Peyer's patch (tissue), 4 donors: ENCODE results near the gene PLAC8. TPM values are rescaled to one million over a fixed set of nuclear protein-coding genes. Genes with fewer than 3 reads are reported as not detected.
"Not testable (repeated sequence)": the region's sequence is repeated elsewhere in the genome, so short reads cannot be mapped to it uniquely, and the experiment has no call there.

ENCODE experiments used
- DNase-seq, 3 donors: peaks; one replicate each; pipeline ENCODE4 v3.0.0-alpha.2; 2017 to 2019
- H3K27ac ChIP-seq, 4 donors: fragments of 200-600 bp; sonication (generic); one replicate each; pipeline ENCODE4 v1.5.1; 2016 to 2019
- H3K27me3 ChIP-seq, 2 donors: fragments of 200-600 bp; sonication (generic); one replicate each; pipeline ENCODE4 v1.5.1; 2019
- H3K36me3 ChIP-seq, 3 donors: fragments of 200-600 bp; sonication (generic); one replicate each; pipeline ENCODE4 v1.5.1; 2016 to 2019
- H3K4me1 ChIP-seq, 4 donors: fragments of 200-600 bp; sonication (generic); one replicate each; pipeline ENCODE4 v1.5.1; 2016 to 2019
- H3K4me3 ChIP-seq, 4 donors: fragments of 200-600 bp; sonication (generic); 1 replicate in 3 of 4; 2 replicates in 1 of 4; pipeline ENCODE4 v1.5.1; 2016 to 2019; ENCODE audit warnings: mild to moderate bottlenecking in 1 of 4
- H3K9me3 ChIP-seq, 4 donors: fragments of 200-600 bp; sonication (generic); one replicate each; pipeline ENCODE4 v1.5.1; 2016 to 2019; ENCODE audit warnings: mild to moderate bottlenecking in 1 of 4
- POLR2A ChIP-seq, 2 donors: fragments of 450-650 bp; IDR thresholded peaks; one replicate each; pipeline ENCODE4 v1.5.1; 2017; ENCODE audit warnings: antibody characterized with exemption in 2 of 2, mild to moderate bottlenecking in 2 of 2, moderate library complexity in 2 of 2
- total RNA-seq, 4 donors: library from RNA; depleted of rRNA; stranded (reverse); fragments of >200 nt; gene quantifications; one replicate each; pipeline ENCODE4 v1.1.0, GENCODE V29; 2016
- TF ChIP-seq, protein P1 (sequence below), 6 experiments: fragments of 450-650 bp in 4 of 6; fragments of 200-600 bp in 2 of 6; sonication (generic) in 1 of 6; IDR thresholded peaks; one replicate each; pipeline ENCODE4 v1.5.1; 2017 to 2019; ENCODE audit warnings: antibody characterized with exemption in 6 of 6, mild to moderate bottlenecking in 3 of 6, moderate library complexity in 1 of 6

The PLAC8 gene
- total RNA-seq, 4 donors from 2014 or later: 36.3 to 148 (median 107) TPM

GRCh38 chr4:83112231-83112630 is 2.3 kb downstream of the PLAC8 start:
- Histone ChIP-seq H3K4me3 (peak overlapping the region; percentile 25 to 54 (median 40)), H3K4me1 (peaks cover 0 to 19% (median 5%) of the 10 kb centered on the region in 4 donors), H3K27me3 (no peaks in the 10 kb centered on the region), H3K9me3 (no peaks in the 10 kb centered on the region), H3K36me3 (no peaks in the 10 kb centered on the region), H3K27ac (peak overlapping the region; percentile 57 to 88 (median 69))
- peak in 2 of 3 donors; percentile 77 to 80 for DNase-seq
- TF ChIP-seq, protein P1, sequence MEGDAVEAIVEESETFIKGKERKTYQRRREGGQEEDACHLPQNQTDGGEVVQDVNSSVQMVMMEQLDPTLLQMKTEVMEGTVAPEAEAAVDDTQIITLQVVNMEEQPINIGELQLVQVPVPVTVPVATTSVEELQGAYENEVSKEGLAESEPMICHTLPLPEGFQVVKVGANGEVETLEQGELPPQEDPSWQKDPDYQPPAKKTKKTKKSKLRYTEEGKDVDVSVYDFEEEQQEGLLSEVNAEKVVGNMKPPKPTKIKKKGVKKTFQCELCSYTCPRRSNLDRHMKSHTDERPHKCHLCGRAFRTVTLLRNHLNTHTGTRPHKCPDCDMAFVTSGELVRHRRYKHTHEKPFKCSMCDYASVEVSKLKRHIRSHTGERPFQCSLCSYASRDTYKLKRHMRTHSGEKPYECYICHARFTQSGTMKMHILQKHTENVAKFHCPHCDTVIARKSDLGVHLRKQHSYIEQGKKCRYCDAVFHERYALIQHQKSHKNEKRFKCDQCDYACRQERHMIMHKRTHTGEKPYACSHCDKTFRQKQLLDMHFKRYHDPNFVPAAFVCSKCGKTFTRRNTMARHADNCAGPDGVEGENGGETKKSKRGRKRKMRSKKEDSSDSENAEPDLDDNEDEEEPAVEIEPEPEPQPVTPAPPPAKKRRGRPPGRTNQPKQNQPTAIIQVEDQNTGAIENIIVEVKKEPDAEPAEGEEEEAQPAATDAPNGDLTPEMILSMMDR (IDR thresholded peaks at IDR 0.05): no peak
- no peak for TF ChIP-seq POLR2A (IDR thresholded peaks at IDR 0.05)

DNA sequence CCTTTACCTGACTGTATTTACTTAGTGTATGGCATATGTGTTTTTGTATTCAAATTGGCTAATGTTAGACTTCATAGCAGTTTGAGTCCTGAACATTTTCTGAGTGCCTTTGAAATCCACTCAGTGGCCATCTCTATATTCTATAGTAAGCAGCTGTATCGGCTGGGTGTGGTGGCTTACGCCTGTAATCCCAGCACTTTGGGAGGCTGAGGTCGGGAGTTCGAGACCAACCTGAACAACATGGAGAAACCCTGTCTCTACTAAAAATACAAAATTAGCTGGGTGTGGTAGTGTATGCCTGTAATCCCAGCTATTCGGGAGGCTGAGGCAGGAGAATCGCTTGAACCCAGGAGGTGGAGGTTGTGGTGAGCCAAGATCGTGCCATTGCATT is 2.8 kb downstream of the PLAC8 start:
- H3K27ac ChIP-seq: peak overlapping the region; percentile 4 to 88 (median 70)
- peak overlapping the region in 2 of 4 donors; percentile 34 to 55 for H3K4me3 ChIP-seq
- H3K4me1 ChIP-seq: peaks cover 0 to 19% (median 5%) of the 10 kb centered on the region in 4 donors
- not testable (repeated sequence) for H3K9me3 ChIP-seq, H3K36me3 ChIP-seq, DNase-seq, H3K27me3 ChIP-seq

DNA sequence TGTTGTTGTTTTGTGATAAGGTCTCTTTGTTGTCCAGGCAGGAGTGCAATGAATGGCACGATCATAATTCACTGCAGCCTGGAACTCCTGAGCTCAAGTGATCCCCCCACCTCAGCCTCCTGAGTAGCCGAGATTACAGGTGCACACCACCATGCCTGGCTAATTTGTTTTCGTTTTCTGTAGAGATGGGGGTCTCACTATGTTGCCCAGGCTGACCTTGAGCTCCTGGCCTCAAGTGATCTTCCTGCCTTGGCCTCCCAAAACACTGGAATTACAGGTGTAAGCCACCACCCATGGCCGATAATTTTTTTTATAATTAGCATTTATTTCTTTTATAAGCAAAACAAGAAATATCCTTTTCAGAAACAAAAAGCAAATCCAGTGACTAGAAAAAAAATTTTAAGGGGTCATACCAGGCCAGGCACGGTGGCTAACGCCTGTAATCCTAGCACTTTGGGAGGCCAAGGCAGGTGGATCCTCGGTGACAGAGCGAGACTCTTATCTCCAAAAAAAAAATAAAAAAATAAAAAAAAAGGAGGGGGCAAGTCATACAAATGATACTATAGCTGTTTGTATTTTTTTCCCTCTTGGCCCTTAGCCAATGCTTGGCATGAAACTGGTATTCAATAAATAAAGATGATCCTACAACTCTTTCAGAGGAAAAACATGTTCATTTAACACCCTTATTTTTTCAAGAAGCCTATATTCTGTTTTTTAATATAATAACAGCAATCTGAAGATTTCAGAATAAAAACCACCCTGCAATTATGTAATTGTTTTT is 3.4 kb downstream of the PLAC8 start:
- H3K4me3 ChIP-seq: peak overlapping the region; percentile 53 to 68 (median 56)

GRCh38 chr4:83110223-83110945 is 4.1 kb downstream of the PLAC8 start:
- H3K4me3 ChIP-seq: peak overlapping the region; percentile 53 to 68 (median 56)
- peak overlapping the region; percentile 68 to 88 (median 76) for H3K27ac ChIP-seq
- H3K9me3 ChIP-seq: no peaks in the 10 kb centered on the region
- peak; percentile 92 to 98 (median 93) for DNase-seq
- peaks cover 0 to 19% (median 5%) of the 10 kb centered on the region in 4 donors for H3K4me1 ChIP-seq
- no peak for TF ChIP-seq POLR2A (IDR thresholded peaks at IDR 0.05)
- TF ChIP-seq, protein P1 (IDR thresholded peaks at IDR 0.05): peak in 5 of 6 experiments; percentile 23 to 71 (median 70)
- H3K36me3 ChIP-seq: peaks cover 0 to under 1% (median 0%) of the 10 kb centered on the region in 3 donors
- H3K27me3 ChIP-seq: no peaks in the 10 kb centered on the region

More for the DNA sequence above, 3.4 kb downstream of the PLAC8 start:
- H3K4me1 ChIP-seq: peaks cover 0 to 19% (median 5%) of the 10 kb centered on the region in 4 donors
- TF ChIP-seq, protein P1 (IDR thresholded peaks at IDR 0.05): no peak
- TF ChIP-seq POLR2A (IDR thresholded peaks at IDR 0.05): no peak
- H3K36me3 ChIP-seq: no peaks in the 10 kb centered on the region
- H3K27ac ChIP-seq: peak overlapping the region; percentile 68 to 88 (median 76)
- no peak for DNase-seq
- H3K27me3 ChIP-seq: no peaks in the 10 kb centered on the region
- no peaks in the 10 kb centered on the region for H3K9me3 ChIP-seq

GRCh38 chr4:83109480-83110222 is 4.9 kb downstream of the PLAC8 start:
- Histone ChIP-seq H3K9me3 (no peaks in the 10 kb centered on the region), H3K4me1 (peaks cover 0 to 19% (median 5%) of the 10 kb centered on the region in 4 donors), H3K27me3 (no peaks in the 10 kb centered on the region), H3K27ac (peak overlapping the region; percentile 68 to 88 (median 76)), H3K36me3 (peaks cover 0 to 7% (median 0%) of the 10 kb centered on the region in 3 donors), H3K4me3 (peak overlapping the region; percentile 53 to 68 (median 56))
- DNase-seq: peak; percentile 34 to 70 (median 66)
- no peak for TF ChIP-seq POLR2A (IDR thresholded peaks at IDR 0.05)
- TF ChIP-seq, protein P1 (IDR thresholded peaks at IDR 0.05): no peak
